H9 (cell line): ENCODE results near the gene CRAT. TPM values are rescaled to one million over a fixed set of nuclear protein-coding genes. Genes with fewer than 3 reads are reported as not detected.
"Not testable (repeated sequence)": the region's sequence is repeated elsewhere in the genome, so short reads cannot be mapped to it uniquely, and the experiment has no call there.

Source experiments
- DNase-seq: peaks from one replicate; pipeline ENCODE4 v3.0.0-alpha.2; 2017
- H2AFZ ChIP-seq: one replicate; pipeline ENCODE4 v1.6.1; 2013; ENCODE audit warnings: mild to moderate bottlenecking, low read length, control low read depth, moderate library complexity
- H2AK5ac ChIP-seq: 2 replicates; pipeline ENCODE4 v1.6.1; 2013; ENCODE audit warnings: low read length, control low read depth, mixed read lengths; ENCODE audit not compliant: insufficient read length
- H2BK120ac ChIP-seq: one replicate; pipeline ENCODE4 v1.6.1; 2013; ENCODE audit warnings: low read depth, mild to moderate bottlenecking, low read length, control low read depth, inconsistent platforms; ENCODE audit not compliant: poor library complexity, severe bottlenecking
- H2BK12ac ChIP-seq: 2 replicates; pipeline ENCODE4 v1.6.1; 2013; ENCODE audit warnings: low read length, control low read depth, mixed read lengths, low read depth; ENCODE audit not compliant: insufficient read length
- H2BK15ac ChIP-seq: 2 replicates; pipeline ENCODE4 v1.6.1; 2013; ENCODE audit warnings: low read depth, low read length, control low read depth
- H2BK20ac ChIP-seq: one replicate; pipeline ENCODE4 v1.6.1; 2013; ENCODE audit warnings: low read depth, mild to moderate bottlenecking, low read length, control low read depth, inconsistent platforms; ENCODE audit not compliant: poor library complexity, severe bottlenecking
- H2BK5ac ChIP-seq: 2 replicates; pipeline ENCODE4 v1.6.1; 2013; ENCODE audit warnings: low read length, control low read depth, mixed read lengths; ENCODE audit not compliant: insufficient read length
- H3K14ac ChIP-seq: 2 replicates; pipeline ENCODE4 v1.6.1; 2013; ENCODE audit warnings: low read length, control low read depth; ENCODE audit not compliant: insufficient read depth
- H3K18ac ChIP-seq: 2 replicates; pipeline ENCODE4 v1.6.1; 2013; ENCODE audit warnings: low read depth, mild to moderate bottlenecking, mixed read lengths, low read length, control low read depth; ENCODE audit not compliant: insufficient read length
- H3K23ac ChIP-seq: 2 replicates; pipeline ENCODE4 v1.6.1; 2013; ENCODE audit warnings: low read length, control low read depth, mixed read lengths, low read depth; ENCODE audit not compliant: insufficient read length
- H3K23me2 ChIP-seq: 2 replicates; pipeline ENCODE4 v1.6.1; 2013; ENCODE audit warnings: low read depth, mild to moderate bottlenecking, mixed read lengths, low read length, control low read depth; ENCODE audit not compliant: insufficient read length, poor library complexity, severe bottlenecking
- H3K27ac ChIP-seq: 2 replicates; pipeline ENCODE4 v1.5.1; 2013; ENCODE audit warnings: low read length, control low read depth, mixed read lengths, low read depth; ENCODE audit not compliant: insufficient read length
- H3K27me3 ChIP-seq: 2 replicates; pipeline ENCODE4 v1.6.1; 2013; ENCODE audit warnings: low read length, control low read depth, inconsistent platforms; ENCODE audit not compliant: insufficient read depth
- H3K4ac ChIP-seq: 2 replicates; pipeline ENCODE4 v1.6.1; 2013; ENCODE audit warnings: low read depth, mild to moderate bottlenecking, control low read depth, inconsistent platforms, low read length, moderate library complexity
- H3K4me1 ChIP-seq: 2 replicates; pipeline ENCODE4 v1.6.1; 2013; ENCODE audit warnings: low read length, control low read depth, inconsistent platforms; ENCODE audit not compliant: insufficient read depth
- H3K4me2 ChIP-seq: 2 replicates; pipeline ENCODE4 v1.6.1; 2013; ENCODE audit warnings: low read length, control low read depth, mixed read lengths; ENCODE audit not compliant: insufficient read length, insufficient read depth
- H3K56ac ChIP-seq: 2 replicates; pipeline ENCODE4 v1.6.1; 2013; ENCODE audit warnings: low read depth, mild to moderate bottlenecking, mixed read lengths, low read length, control low read depth; ENCODE audit not compliant: insufficient read length
- H3K79me1 ChIP-seq: 2 replicates; pipeline ENCODE4 v1.6.1; 2013; ENCODE audit warnings: low read depth, mild to moderate bottlenecking, moderate library complexity, low read length, control low read depth, inconsistent platforms; ENCODE audit not compliant: insufficient read depth, poor library complexity, severe bottlenecking
- H3K79me2 ChIP-seq: 2 replicates; pipeline ENCODE4 v1.6.1; 2013; ENCODE audit warnings: low read length, control low read depth, inconsistent platforms; ENCODE audit not compliant: insufficient read depth
- H3K9ac ChIP-seq: 2 replicates; pipeline ENCODE4 v1.6.1; 2013; ENCODE audit warnings: low read length, control low read depth, mixed read lengths; ENCODE audit not compliant: insufficient read length; ENCODE audit errors: extremely low read depth
- H3K9me3 ChIP-seq: one replicate; pipeline ENCODE4 v1.6.1; 2013; ENCODE audit warnings: low read depth, low read length, inconsistent platforms; ENCODE audit not compliant: control insufficient read depth
- H3T11ph ChIP-seq: one replicate; pipeline ENCODE4 v1.6.1; 2013; ENCODE audit warnings: mild to moderate bottlenecking, low read length, control low read depth, inconsistent platforms
- H4K20me1 ChIP-seq: one replicate; pipeline ENCODE4 v1.6.1; 2013; ENCODE audit not compliant: control insufficient read depth, insufficient read length, insufficient read depth
- H4K5ac ChIP-seq: 2 replicates; pipeline ENCODE4 v1.6.1; 2013; ENCODE audit warnings: low read depth, mild to moderate bottlenecking, mixed read lengths, low read length, control low read depth; ENCODE audit not compliant: insufficient read length
- H4K8ac ChIP-seq: replicated peaks from 2 replicates; pipeline ENCODE4 v1.6.1; 2013; ENCODE audit warnings: low read length, control low read depth, mixed read lengths, low read depth; ENCODE audit not compliant: insufficient read length
- H4K91ac ChIP-seq: 2 replicates; pipeline ENCODE4 v1.6.1; 2013; ENCODE audit warnings: low read depth, mild to moderate bottlenecking, moderate library complexity, mixed read lengths, low read length, control low read depth; ENCODE audit not compliant: insufficient read length
- H3K27ac Mint-ChIP-seq, 3 experiments: 2 replicates in 2 of 3; 3 replicates in 1 of 3; pipeline ENCODE4 v1.8.0; 2020 to 2021; ENCODE audit warnings: mixed read lengths in 3 of 3, mild to moderate bottlenecking in 1 of 3, moderate library complexity in 1 of 3
- H3K27me3 Mint-ChIP-seq: 2 replicates; pipeline ENCODE4 v1.8.0; 2021; ENCODE audit warnings: low read depth, mild to moderate bottlenecking, moderate library complexity, mixed read lengths
- H3K36me3 Mint-ChIP-seq, 3 experiments: 2 replicates in 2 of 3; 3 replicates in 1 of 3; pipeline ENCODE4 v1.8.0; 2020 to 2021; ENCODE audit warnings: low read depth in 3 of 3, mixed read lengths in 3 of 3; ENCODE audit not compliant: insufficient read depth in 1 of 3
- H3K4me1 Mint-ChIP-seq, 2 experiments: 2 replicates each; pipeline ENCODE4 v1.8.0; 2020; ENCODE audit warnings: mixed read lengths in 2 of 2
- H3K4me3 Mint-ChIP-seq, 2 experiments: 2 replicates in 1 of 2; 3 replicates in 1 of 2; pipeline ENCODE4 v1.8.0; 2020 to 2021; ENCODE audit warnings: mild to moderate bottlenecking in 2 of 2, mixed read lengths in 2 of 2, moderate library complexity in 1 of 2
- H3K9me3 Mint-ChIP-seq, 2 experiments: 2 replicates in 1 of 2; 3 replicates in 1 of 2; pipeline ENCODE4 v1.8.0; 2020; ENCODE audit warnings: mild to moderate bottlenecking in 2 of 2, mixed read lengths in 2 of 2, moderate library complexity in 1 of 2
- CTCF ChIP-seq: fragments of 200-600 bp; sonication (generic); conservative IDR thresholded peaks from 3 replicates; pipeline ENCODE4 v1.8.0; 2021; ENCODE audit warnings: antibody characterized with exemption, mild to moderate bottlenecking
- WGBS: extraction: QIAGEN DNeasy Blood & Tissue Kit; methylation state at CpG from one replicate; pipeline ENCODE4 v1.1.7; 2013; ENCODE audit warnings: missing lambda C conversion rate, low lambda C conversion rate, mixed read lengths; ENCODE audit not compliant: insufficient read length; ENCODE audit errors: extremely low coverage; 5-methylcytosine and 5-hydroxymethylcytosine counted together
- total RNA-seq: library from RNA; stranded (reverse); gene quantifications from 2 replicates; pipeline ENCODE4 v1.2.1, GENCODE V29; 2021

The CRAT gene
- total RNA-seq, 1 experiment from 2014 or later, result 15.0 TPM

- H3K36me3 Mint-ChIP-seq, result peaks cover 14 to 61% (median 56%) of the 10 kb centered on the region in 3 experiments
Measured at GRCh38 chr9:129130791-129131190, 20.2 kb upstream of the CRAT start.

GRCh38 chr9:129130271-129130670, 19.7 kb upstream of the CRAT start:
- H3K18ac ChIP-seq, DNase-seq, H4K8ac ChIP-seq, H4K20me1 ChIP-seq, H3K27me3 ChIP-seq, H2AK5ac ChIP-seq, H2BK5ac ChIP-seq, H4K5ac ChIP-seq, H3K4me3 Mint-ChIP-seq, H3K14ac ChIP-seq, H4K91ac ChIP-seq, H3K4ac ChIP-seq, H2BK120ac ChIP-seq, H3K9me3 Mint-ChIP-seq, H2BK20ac ChIP-seq, H2AFZ ChIP-seq, H3K23ac ChIP-seq, H3K27ac Mint-ChIP-seq, H3K4me2 ChIP-seq, H3K9ac ChIP-seq, H3K27ac ChIP-seq, H3K9me3 ChIP-seq, H2BK12ac ChIP-seq, H2BK15ac ChIP-seq, H3K79me1 ChIP-seq, H3T11ph ChIP-seq, H3K56ac ChIP-seq, H3K23me2 ChIP-seq, H3K79me2 ChIP-seq, H3K4me1 ChIP-seq, H3K27me3 Mint-ChIP-seq: not testable (repeated sequence)
- Mint-ChIP-seq H3K36me3 (peaks cover 12 to 58% (median 55%) of the 10 kb centered on the region in 3 experiments), H3K4me1 (peaks cover 18 to 29% of the 10 kb centered on the region in 2 experiments)
- no CpG with 5 or more reads among the region's 7 CpGs for WGBS

More at GRCh38 chr9:129130791-129131190, 20.2 kb upstream of the CRAT start:
- Histone ChIP-seq H2BK20ac (no peak overlapping the region), H3K23me2 (no peaks in the 10 kb centered on the region), H2BK120ac (no peak overlapping the region), H3K79me2 (peaks cover 2% of the 10 kb centered on the region; the same call in 1 of the 2 replicates), H3K23ac (no peak overlapping the region), H2BK12ac (no peak overlapping the region), H3K14ac (no peak overlapping the region), H4K20me1 (no peaks in the 10 kb centered on the region), H2AFZ (no peak overlapping the region), H2BK5ac (no peak overlapping the region), H2AK5ac (no peak overlapping the region), H3K4ac (no peak overlapping the region), H3K9me3 (no peaks in the 10 kb centered on the region), H4K91ac (no peak overlapping the region), H3K4me1 (peaks cover 6% of the 10 kb centered on the region; the same call in 1 of the 2 replicates), H4K8ac (no peak overlapping the region), H4K5ac (no peak overlapping the region), H3K9ac (no peak overlapping the region), H3K79me1 (no peaks in the 10 kb centered on the region), H3K27ac (no peak overlapping the region), H3K18ac (no peak overlapping the region), H3T11ph (no peak overlapping the region), H3K56ac (no peak overlapping the region), H3K27me3 (no peaks in the 10 kb centered on the region), H2BK15ac (no peak overlapping the region), H3K4me2 (no peak overlapping the region)
- no peaks in the 10 kb centered on the region for H3K9me3 Mint-ChIP-seq
- DNase-seq, result no peak
- H3K4me1 Mint-ChIP-seq, result peaks cover 16 to 25% of the 10 kb centered on the region in 2 experiments
- no peak for TF ChIP-seq CTCF
- no peak overlapping the region for H3K27ac Mint-ChIP-seq
- no peak overlapping the region for H3K4me3 Mint-ChIP-seq
- no peaks in the 10 kb centered on the region; the same call in 1 of the 2 replicates for H3K27me3 Mint-ChIP-seq
- whole genome bisulfite sequencing, result no CpG with 5 or more reads among the region's 3 CpGs
